Stimulated activated CD8-positive, alpha-beta memory T cell treated with anti-CD3 and anti-CD28 coated beads, Interleukin-7, amount 100 ng/mL, for 48 hours (primary cell): ENCODE results near the gene HRK.

Experiments used
- DNase-seq, 2 donors: peaks; one replicate each; pipeline ENCODE4 v3.0.0-alpha.2; 2020; ENCODE audit warnings: low read depth in 1 of 2; ENCODE audit errors: extremely low read depth in 1 of 2

Gene HRK

DNA sequence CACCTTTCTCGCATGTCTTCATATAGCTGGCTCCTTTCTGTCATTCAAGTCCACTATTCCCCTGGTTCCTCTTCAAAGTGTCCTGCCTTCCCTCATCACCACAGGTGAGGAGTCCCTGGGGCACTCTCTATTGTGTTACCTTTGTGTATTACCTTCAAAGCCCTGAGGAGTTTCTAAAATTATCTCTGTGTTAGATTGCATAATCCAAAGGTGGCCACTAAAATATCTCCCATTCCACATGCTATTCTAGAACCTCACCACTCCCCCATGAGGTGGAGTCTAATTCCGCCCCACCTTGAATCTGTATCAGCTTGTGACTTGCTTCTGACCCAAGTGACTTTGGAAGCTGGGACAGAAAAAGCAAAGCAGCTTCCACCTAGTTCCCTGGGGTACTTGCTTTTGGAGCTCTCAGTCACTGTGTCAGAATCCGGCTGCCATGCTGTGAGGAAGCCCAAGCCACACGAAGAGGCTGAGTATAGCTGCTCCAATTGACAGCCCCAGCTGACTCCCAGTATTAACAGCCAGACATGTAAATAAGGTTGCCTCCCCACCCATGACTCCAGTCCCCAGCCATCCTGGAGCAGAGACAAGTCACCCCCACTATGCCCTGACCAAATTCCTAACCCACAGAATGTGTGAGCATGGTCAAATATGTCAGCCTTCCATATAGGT, 6.8 kb downstream of the HRK start:
- DNase-seq: no peak

DNA sequence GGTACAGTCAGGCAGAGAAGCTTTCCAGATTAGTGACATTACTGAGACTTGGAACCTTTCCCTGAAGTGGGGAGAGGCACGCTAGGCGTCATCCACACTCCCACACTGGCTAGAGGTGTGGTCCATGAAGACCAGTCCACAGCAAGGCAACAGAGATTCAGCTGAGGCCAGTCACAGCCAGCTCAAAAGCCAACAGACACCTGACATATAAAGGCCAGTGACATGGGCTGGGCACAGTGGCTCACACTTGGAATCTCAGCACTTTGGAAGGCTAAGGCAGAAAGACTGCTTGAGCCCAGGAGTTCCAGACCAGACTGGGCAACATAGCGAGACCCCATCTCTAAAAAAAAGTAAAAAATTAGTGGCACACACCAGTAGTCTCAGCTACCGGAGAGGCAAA, 10.9 kb downstream of the HRK start:
- DNase-seq: no peak

DNA sequence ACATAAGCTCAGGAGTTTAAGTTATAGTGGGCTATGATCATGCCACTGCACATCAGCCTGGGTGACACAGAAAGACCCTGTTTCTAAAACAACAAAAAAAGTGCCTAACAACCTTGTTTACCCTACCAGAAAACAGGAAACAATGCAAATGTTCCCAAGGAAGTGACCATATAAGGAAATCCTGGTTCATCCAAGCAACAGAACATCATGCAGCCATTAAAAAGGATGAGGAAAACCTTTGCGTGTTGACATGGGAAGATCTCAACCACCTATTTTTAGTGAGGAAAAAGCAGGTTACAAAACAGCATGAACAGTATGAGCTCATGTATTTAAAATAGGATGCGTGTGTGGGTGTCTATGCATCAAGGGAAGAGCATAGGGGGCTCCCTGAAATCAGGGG, 13.7 kb downstream of the HRK start:
- no peak for DNase-seq

DNA sequence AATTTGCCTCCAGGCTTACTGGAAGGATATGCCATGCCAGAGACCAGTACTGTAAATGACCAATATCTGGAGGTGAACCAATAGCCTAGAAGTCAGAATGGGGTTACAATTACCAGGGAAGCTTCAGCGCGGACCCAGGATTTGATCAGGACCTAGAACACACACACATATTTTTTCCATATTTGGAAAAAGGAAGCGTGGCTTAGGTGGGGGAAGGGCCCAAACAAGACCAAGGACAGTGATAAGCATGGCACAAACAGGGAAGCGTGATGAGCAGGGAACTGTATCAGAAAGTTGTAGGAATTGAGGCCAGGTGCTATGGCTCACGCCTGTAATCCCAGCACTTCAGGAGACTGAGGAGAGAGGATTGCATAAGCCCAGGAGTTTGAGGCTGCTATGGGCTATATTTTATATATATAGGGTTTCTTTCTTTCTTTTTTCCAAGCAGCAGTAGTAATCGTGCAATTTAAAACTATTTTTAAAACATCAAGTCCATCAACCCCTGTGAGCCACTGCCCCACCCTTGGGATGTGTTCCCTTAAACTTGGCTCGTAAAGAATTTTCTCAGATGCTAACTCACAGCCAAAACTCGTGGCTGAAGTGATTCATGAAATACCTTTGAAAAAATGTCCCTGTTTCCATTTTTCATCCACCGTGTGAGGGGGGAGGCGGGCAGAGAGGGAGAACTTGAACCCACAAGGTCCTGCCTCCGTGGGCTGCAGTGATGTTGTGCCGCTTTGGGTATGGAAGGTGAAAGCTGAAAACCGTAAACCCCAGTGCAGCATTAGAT, 16.7 kb downstream of the HRK start:
- no peak for DNase-seq

DNA sequence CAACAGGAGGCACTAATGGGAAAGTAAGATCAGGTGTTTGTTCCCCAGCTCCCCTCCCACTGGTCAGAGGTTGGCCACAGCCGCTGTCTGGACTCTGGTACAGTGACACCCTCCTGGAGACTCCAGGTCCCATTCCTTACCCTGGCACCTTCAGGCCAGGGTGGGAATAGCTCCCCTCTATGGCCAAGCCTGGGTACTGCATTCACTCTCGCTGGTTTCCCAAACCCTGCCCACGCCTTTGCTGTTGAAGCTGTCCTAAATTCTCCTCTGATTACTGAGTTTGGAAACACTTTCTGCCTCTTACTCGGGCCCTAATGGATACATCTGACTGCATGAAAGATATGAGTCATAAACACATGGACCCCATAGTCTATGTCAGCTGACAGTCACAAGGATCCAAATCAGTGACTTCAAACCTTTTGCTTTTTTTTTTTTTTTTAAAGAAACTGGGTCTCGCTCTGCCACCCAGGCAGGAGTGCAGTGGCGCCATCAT, 17.9 kb downstream of the HRK start:
- DNase-seq: no peak

DNA sequence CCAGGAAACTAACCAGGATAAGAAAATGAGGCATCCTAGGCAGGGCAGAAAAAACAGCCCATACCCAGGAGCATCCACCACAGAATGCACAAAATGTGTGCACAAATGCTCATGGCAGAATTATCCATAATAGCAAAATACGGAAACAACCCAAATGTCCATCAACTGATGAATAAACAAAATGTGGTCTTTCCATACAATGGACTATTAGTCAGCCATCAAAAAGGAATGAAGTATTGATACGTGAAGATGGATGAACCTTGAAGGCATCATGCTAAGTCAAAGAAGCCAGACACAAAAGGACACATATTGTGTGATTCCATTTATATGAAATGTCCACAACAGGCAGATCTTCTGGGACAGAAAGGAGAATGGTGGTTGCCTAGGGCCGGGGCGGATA, 19.1 kb downstream of the HRK start:
- DNase-seq: no peak

DNA sequence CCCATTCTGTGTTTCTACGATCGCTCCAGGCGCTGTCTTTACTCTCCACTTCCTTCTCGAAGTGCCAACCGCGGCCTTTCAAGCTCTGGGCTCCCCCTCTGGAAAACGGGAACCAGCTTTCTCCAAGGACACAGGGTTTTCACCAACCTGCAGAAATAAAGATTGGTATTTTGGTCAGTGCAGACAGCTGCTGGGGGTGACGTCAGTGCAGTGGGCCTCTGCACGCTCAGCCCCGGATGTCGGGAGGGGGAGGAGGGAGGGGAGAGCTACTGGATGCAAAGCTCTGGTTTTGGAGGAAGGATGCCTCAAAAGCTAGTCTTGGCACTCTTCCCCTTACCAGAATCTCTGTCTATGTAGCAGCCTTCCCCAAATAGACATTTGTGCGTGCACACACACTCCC, 19.9 kb downstream of the HRK start:
- no peak for DNase-seq

DNA sequence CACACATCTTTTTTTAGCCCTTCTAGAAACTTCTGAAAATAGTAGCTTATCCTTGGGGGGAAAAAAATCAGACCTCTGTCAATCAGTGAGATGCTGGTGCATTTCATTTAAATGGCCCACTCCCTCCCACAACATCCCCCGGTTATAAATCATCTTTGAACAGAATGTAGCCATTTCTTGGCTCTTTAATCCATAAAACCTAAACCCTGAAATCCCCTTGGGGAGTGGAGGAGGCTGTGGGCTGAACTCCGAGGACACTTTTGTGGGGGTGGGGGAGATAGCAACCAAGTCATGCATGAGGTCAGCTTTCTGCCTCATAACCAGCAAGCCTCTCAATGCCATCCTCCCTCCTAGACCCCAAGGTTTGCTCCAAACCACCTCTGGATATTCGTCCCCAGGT, 21.0 kb downstream of the HRK start:
- no peak for DNase-seq

DNA sequence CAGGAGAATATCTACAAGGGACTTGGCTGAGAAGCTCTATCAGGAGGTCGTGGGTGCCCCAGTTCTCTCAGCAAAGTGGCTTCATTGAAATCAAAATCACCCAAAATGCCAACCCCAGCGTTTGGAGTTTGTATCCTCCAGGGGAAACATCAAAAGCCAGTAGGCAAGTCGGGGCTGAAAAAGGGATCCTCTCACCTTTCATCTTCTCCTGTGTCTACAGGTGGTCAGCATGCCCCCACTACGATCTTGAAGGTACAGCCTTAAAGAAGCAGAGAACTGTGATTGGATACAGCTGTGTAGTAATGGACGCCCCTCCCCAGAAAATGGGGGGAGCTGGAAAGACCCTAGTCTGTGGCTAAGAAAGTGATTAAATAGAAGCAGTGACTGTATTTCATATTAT, 22.2 kb downstream of the HRK start:
- DNase-seq: no peak

DNA sequence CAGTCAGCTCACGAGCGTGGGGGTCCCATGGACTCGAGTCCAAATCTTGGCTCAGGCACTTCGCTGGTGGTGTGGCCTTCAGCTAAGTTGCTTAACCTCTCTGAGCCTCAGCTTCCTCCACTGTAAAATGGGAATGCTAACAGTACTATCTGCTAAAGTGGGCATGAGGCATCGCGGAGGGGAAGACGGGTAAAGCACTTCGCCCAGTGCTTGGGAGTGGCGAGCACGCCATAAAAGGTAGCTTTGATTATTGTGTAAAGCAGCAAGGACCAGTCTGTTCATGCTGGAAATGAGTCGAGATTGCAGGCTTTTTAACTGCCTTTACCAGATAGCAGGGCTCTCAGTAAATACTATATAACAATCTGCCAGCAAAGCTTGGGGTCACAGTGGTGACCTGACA, 24.5 kb downstream of the HRK start:
- DNase-seq: no peak

DNA sequence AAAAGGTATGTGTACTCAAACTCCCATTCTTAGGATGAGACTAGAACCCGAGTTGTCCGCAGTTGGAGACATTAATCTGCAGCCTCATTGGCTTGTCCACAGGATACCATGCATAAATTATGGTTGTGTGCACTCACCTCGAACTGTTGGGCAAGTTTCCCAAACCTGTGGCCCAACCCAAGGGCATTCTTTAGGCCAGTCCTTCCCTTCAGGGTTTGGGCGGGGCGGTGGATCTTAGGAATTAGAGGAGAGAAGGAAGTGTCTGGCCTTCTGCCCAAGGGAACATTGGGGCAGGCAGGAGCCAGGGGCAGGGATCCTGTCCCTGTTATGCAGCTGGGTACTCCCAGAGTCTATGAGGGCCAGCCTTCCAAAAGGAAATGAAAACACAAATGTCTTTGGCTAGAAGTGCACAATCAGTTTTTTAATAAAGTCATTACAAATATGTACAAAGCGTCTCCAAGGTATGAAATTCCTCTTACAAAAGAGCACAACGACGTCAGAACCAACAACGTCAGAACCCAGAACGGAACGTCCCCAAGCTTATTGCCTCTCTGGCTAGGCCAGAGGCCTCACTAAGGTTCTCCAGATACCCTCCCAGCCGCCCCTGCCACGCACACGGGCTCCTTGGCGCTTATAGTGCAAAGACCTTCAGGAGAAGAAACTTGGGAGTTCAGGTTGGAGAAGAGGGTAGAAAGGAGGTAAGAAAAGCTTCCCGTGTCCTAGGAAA, 25.3 kb downstream of the HRK start:
- DNase-seq: no peak

DNA sequence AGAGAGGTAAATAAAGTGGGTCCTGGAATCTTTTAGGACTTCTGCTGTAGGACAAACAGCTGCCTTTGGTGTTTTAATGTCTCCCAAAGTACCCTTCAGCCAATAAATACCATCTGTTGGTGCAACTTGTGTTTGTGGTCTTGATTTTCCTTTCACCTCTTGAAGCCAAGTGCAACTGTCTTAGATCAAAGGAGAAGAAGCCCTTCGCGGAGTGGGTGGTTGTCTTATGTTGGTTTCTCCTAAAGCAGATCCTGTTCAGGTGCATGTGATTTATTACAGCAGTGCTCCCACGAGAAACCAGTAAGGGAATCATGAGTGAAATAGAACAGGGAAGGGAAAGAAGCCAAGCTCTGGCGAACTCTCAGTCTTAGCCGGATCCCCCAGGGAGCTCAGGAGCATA, 27.7 kb downstream of the HRK start:
- DNase-seq: no peak

DNA sequence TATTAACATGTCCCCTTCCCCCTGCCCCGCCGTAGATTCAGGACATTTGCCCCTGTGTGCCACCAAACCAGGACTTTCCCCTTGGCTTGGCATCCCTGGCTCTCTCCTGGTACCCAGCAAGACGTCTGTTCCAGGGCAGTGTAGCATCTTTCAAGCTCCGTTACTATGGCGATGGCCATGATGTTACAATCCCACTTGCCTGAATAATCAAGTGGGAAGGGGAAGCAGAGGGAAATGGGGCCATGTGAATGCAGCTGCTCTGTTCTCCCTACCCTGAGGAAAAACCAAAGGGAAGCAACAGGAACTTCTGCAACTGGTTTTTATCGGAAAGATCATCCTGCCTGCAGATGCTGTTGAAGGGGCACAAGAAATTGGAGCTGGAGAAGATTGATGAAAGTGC, 28.9 kb downstream of the HRK start:
- DNase-seq: no peak

DNA sequence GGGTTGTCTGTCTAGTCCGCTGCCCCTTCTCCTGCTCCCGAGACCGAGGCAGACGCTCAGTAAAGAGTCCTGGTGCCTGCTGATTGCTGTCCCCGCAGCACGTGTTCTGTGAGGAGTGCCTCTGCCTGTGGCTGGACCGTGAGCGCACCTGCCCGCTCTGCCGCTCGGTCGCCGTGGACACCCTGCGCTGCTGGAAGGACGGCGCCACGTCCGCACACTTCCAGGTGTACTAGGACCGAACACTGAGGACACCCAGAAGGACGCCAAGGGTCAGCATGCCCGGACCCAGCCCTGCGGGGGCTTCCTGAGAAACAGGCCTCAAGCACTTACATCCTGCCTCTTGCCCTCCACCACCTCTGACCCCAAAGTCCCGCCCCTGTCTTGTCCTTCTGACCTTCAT, 32.0 kb downstream of the HRK start:
- DNase-seq: no peak

DNA sequence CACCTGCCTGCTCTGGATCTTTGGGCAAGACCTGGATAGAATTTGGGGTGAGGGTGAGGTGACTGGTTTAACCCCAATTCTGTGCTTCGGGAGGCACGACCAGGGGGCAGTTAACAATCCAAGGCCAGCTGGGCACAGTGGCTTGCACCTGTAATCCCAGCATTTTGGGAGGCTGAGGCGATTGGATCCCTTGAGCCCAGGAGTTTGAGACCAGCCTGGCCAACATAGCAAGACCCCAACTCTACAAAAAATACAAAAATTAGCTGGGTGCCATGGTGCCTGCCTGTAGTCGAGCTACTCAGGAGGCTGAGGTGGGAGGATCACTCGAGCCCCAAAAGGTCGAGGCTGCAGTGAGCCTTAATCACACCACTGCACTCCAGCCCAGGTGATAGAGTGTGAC, 38.2 kb downstream of the HRK start:
- DNase-seq: no peak

DNA sequence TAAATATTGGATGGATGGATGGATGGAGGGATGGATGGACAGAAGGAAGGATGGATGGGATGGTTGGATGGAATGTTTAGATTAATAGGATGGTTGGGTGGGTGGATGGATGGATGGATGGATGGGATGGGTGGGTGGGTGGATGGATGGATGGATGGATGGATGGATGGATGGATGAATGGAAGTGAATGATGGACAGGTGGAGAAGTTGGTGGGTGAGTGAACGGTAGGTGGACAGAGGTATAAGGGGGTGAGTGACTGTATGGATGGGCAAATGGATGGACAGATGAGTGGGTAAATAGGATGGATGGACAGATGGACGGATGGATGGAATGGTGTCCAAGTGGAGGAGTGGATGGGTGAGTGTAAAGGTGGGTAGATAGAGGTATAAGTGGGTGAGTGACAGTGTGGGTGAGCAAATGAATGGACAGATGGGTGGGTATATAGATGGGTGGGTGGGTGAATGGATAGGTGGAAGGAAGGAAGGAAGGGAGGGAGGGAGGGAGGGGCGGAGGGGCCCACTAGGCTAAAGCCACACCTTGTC, 41.9 kb downstream of the HRK start:
- no peak for DNase-seq

DNA sequence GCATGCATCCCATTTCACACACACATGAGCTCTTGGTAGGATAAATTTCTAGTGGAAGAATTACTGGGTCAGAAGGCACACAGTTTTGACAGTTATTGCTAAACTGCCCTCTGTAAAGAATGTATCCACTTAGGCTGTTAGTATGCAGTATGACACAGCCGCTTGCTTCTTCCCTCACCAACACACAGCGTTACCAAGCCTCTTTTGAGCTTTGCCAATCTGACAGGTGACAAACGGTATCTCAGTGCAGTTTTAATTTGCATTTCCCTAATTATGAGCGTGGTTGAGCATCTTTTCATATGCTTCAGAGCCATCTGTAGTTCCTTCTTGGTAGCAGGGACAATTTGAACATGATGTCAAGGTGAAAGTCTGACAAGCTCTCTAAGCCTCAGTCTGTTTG, 42.9 kb downstream of the HRK start:
- no peak for DNase-seq

DNA sequence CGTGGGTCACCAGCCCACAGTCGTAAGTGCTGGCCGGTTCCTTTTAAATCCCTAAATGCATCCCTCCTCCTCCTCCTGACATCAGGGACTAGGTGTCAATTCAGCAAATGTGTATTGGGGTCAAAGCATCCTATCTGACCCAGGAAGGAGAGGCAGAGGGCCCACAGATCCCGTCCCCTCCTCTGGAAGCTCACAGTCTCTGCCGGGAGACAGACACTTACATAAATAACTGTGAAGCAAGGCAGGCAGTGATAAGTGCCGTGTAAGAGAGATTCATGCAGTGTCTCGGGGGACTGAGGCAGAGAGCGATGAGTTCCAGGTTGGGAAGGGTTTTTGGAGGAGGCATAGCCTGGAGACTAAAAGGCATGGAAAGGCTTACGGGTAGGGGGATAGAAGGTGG, 44.1 kb downstream of the HRK start:
- no peak for DNase-seq

DNA sequence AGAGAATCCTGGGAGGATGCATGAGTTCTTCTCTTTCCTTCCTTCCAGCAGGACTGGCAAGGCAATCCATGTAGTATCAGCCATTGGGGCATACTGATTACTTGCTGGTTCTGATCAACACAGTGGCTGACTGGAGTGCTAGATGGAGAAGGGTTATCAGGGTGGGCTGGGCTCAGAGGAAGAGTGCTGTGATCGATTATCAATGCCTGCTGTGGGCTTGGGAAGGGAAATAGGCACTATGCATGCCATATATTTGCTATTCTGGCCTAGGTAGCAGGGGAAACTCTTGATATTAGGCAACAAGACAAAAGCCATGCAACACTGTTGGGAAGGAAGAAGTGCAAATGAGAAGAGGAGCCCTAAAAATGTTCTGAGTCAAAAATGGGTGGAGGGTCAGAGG, 45.8 kb downstream of the HRK start:
- DNase-seq: no peak

DNA sequence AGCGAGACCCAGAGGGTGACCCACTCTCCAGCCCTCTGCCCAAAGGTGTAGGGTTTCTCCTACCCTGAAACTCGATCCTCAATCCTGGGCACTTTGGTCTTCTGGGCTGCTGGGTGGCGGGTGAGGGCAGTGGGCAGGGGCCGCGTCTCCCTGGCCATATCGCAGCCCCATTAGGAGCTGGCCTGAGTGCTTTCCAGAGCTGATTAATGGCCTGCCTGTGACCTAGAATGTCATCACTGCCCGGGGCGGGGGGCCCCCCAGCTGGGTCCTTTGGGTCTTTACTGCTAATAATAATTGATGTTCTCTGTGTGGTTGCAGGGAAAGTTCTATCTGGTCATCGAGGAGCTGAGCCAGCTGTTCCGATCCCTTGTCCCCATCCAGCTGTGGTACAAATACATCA, 47.8 kb downstream of the HRK start:
- no peak for DNase-seq

DNA sequence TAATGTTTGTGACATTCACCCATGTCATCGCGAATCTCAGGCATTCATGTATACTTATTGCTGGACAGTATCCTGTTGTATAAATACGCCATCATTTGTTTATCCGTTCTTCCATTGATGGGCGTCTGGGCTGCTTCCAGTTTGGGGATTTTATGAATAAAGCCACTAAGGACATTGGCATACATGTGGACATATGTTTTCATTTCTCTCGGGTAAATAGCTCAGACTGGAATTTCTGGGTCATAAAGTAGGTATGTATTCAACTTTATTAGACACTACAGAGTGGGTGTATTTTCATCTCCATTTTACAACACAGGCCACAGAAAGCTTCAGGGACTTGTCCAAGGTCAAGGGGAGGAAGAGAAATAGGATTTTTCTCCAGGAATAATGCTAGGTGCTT, 48.9 kb downstream of the HRK start:
- DNase-seq: no peak

DNA sequence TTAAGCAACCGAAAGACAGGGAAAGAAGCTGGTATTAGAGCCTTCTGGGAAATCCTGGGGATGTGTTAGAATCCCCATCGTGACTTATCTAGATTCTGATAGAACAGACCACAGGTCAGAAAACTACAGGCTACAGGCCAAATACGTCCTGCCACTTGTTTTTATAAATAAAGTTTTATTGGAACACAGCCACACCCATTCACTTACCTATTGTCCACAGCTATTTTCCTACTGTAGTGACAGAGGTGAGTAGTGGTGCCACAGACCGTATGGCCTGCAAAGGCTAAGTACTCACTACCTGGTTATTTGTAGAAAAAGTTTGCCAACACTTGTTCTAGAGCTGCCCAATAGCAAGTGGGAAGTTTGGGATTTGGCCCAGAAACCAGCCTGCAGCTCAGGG, 53.8 kb downstream of the HRK start:
- DNase-seq: no peak
